ENCODE results near the gene CCT6A.
"Not testable (repeated sequence)": the region's sequence is repeated elsewhere in the genome, so short reads cannot be mapped to it uniquely, and the experiment has no call there.

The CCT6A gene

GRCh38 chr7:56107954-56108258, 56.3 kb downstream of the CCT6A start:
- CTCF ChIA-PET: interaction anchor here (1.3 kb wide), 1 partner anchor 34 kb away, joined by 4 read pairs; no protein-coding TSS in a partner anchor
- DNase-seq (ENCODE audit: low read depth, low spot score): no peak
- no peak for TF ChIP-seq CTCF (IDR thresholded peaks at IDR 0.05; ENCODE audit: insufficient read depth, low read length, missing control alignments)
- POLR2A ChIA-PET: no interaction called here
- no peak overlapping the region for H3K4me3 ChIP-seq (ENCODE audit: low read depth, low read length)

- H3K4me3 ChIP-seq (ENCODE audit: low read depth, low read length): no peak overlapping the region
- ChIA-PET POLR2A (no interaction called here), CTCF (no interaction called here)
- no peak for DNase-seq (ENCODE audit: low read depth, low spot score)
- TF ChIP-seq CTCF (IDR thresholded peaks at IDR 0.05; ENCODE audit: insufficient read depth, low read length, missing control alignments): no peak
These were observed 59.0 kb downstream of the CCT6A start for GRCh38 chr7:56110611-56111010.

DNA sequence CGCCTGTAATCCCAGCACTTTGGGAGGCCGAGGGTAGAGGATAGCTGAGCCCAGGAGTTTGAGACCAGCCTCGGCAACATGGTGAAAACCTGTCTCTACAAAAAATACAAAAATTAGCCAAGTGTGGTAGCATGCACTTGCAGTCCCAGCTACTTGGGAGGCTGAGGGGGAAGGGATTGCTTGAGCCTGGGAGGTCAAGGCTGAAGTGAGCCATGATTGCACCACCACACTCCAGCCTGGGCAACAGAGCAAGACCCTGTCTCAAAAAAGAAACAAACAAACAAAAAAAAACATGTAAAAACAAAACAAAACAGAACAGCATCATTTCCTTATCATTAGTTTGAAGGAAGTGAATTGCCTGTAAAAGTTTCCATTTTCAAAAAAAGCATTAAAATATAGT, 60.7 kb downstream of the CCT6A start:
- H3K4me3 ChIP-seq (ENCODE audit: low read depth, low read length); DNase-seq (ENCODE audit: low read depth, low spot score); POLR2A ChIA-PET; CTCF ChIA-PET: not testable (repeated sequence)
